Thyroid gland (tissue), 4 donors: ENCODE measurements around the gene TGFB1I1. TPM values are rescaled to one million over a fixed set of nuclear protein-coding genes. Genes with fewer than 3 reads are reported as not detected.
"Not testable (repeated sequence)": the region's sequence is repeated elsewhere in the genome, so short reads cannot be mapped to it uniquely, and the experiment has no call there.

Source experiments
- DNase-seq, 2 donors: peaks; one replicate each; pipeline ENCODE4 v3.0.0-alpha.2; 2019
- H3K27ac ChIP-seq, 3 donors: fragments of 200-600 bp; sonication (generic); 1 replicate in 2 of 3; 2 replicates in 1 of 3; pipeline ENCODE4 v1.5.1; 2016 to 2019; ENCODE audit warnings: mild to moderate bottlenecking in 1 of 3, moderate library complexity in 1 of 3
- H3K27me3 ChIP-seq: fragments of 200-600 bp; sonication (generic); one replicate; pipeline ENCODE4 v1.5.1; 2019
- H3K36me3 ChIP-seq, 2 donors: fragments of 200-600 bp; sonication (generic); one replicate each; pipeline ENCODE4 v1.5.1; 2016 to 2019
- H3K4me1 ChIP-seq, 2 donors: fragments of 200-600 bp; sonication (generic); one replicate each; pipeline ENCODE4 v1.5.1; 2017 to 2019
- H3K4me3 ChIP-seq, 3 donors: fragments of 200-600 bp; sonication (generic); replicated peaks in 1 of 3; 1 replicate in 2 of 3; 2 replicates in 1 of 3; pipeline ENCODE4 v1.5.1; 2016; ENCODE audit warnings: mild to moderate bottlenecking in 1 of 3
- H3K9me3 ChIP-seq: fragments of 200-600 bp; sonication (generic); one replicate; pipeline ENCODE4 v1.5.1; 2017
- CTCF ChIP-seq, 6 experiments: fragments of 200-600 bp in 3 of 6; fragments of 450-650 bp in 3 of 6; sonication (generic) in 3 of 6; IDR thresholded peaks; one replicate each; pipeline ENCODE4 v1.5.1; 2016 to 2019; ENCODE audit warnings: antibody characterized with exemption in 6 of 6, mild to moderate bottlenecking in 2 of 6, inconsistent platforms in 1 of 6, moderate library complexity in 1 of 6
- POLR2A ChIP-seq, 2 donors: fragments of 450-650 bp; IDR thresholded peaks; one replicate each; pipeline ENCODE4 v1.6.1; 2017; ENCODE audit warnings: antibody characterized with exemption in 2 of 2, mild to moderate bottlenecking in 2 of 2, moderate library complexity in 1 of 2
- WGBS, 2 donors: methylation state at CpG; one replicate each; pipeline ENCODE4 v1.1.5; 2017; 5-methylcytosine and 5-hydroxymethylcytosine counted together
- intact Hi-C: fragments of 100-400 bp; cut with DNase I; formaldehyde crosslinking; loops from one replicate; pipeline ENCODE4 v1.15.1; 2023
- total RNA-seq, 4 donors: library from RNA; depleted of rRNA; stranded (reverse); fragments of >200 nt; gene quantifications; one replicate each; pipeline ENCODE4 v1.2.3, GENCODE V29; 2016

The TGFB1I1 gene
- total RNA-seq, 4 donors from 2014 or later, result 11.0 to 23.5 (median 20.0) TPM

GRCh38 chr16:31501226-31501965 is 29.4 kb downstream of the TGFB1I1 start:
- 75 to 86% methylated on average over 3 of the region's 3 CpGs for WGBS, 2 donors
- intact Hi-C loops, result no loop called here
- Histone ChIP-seq H3K36me3 (peaks cover 18 to 26% of the 10 kb centered on the region in 2 donors), H3K9me3 (no peaks in the 10 kb centered on the region), H3K4me3 (no peak overlapping the region), H3K27ac (no peak overlapping the region), H3K27me3 (no peaks in the 10 kb centered on the region), H3K4me1 (peaks cover 7 to 44% of the 10 kb centered on the region in 2 donors)
- TF ChIP-seq CTCF (IDR thresholded peaks at IDR 0.05), result no peak
- no peak for TF ChIP-seq POLR2A (IDR thresholded peaks at IDR 0.05)
- DNase-seq, result no peak

- H3K27me3 ChIP-seq, result no peaks in the 10 kb centered on the region
- H3K4me3 ChIP-seq, result no peak overlapping the region
- no peak for DNase-seq
- intact Hi-C loops, result no loop called here
- no peak overlapping the region for H3K27ac ChIP-seq
- H3K36me3 ChIP-seq, result peaks cover 14 to 22% of the 10 kb centered on the region in 2 donors
- WGBS, 2 donors, result 95 to 97% methylated on average over 4 of the region's 4 CpGs
- TF ChIP-seq CTCF (IDR thresholded peaks at IDR 0.05) (no peak), POLR2A (IDR thresholded peaks at IDR 0.05) (no peak)
- peaks cover 10 to 50% of the 10 kb centered on the region in 2 donors for H3K4me1 ChIP-seq
- H3K9me3 ChIP-seq, result no peaks in the 10 kb centered on the region
Observed at GRCh38 chr16:31501966-31502348, 30.0 kb downstream of the TGFB1I1 start.

- TF ChIP-seq CTCF (IDR thresholded peaks at IDR 0.05), result no peak
- TF ChIP-seq POLR2A (IDR thresholded peaks at IDR 0.05), result no peak
- no peak for DNase-seq
- Histone ChIP-seq H3K9me3 (no peaks in the 10 kb centered on the region), H3K27me3 (no peaks in the 10 kb centered on the region), H3K27ac (peak overlapping the region; percentile 45 to 82 (median 52)), H3K4me1 (peaks cover 17 to 56% of the 10 kb centered on the region in 2 donors), H3K36me3 (peaks cover 11 to 19% of the 10 kb centered on the region in 2 donors), H3K4me3 (no peak overlapping the region)
- intact Hi-C loops, result no loop called here
Observed at GRCh38 chr16:31502981-31503380, 31.0 kb downstream of the TGFB1I1 start.

GRCh38 chr16:31503555-31503954 is 31.6 kb downstream of the TGFB1I1 start:
- H3K4me1 ChIP-seq, result peaks cover 17 to 56% of the 10 kb centered on the region in 2 donors
- H3K27ac ChIP-seq, result peak overlapping the region; percentile 45 to 82 (median 52)
- WGBS, 2 donors, result 92 to 93% methylated on average over 8 of the region's 8 CpGs
- DNase-seq, H3K4me3 ChIP-seq, H3K27me3 ChIP-seq, intact Hi-C loops, H3K9me3 ChIP-seq: not testable (repeated sequence)
- H3K36me3 ChIP-seq, result peaks cover 5 to 13% of the 10 kb centered on the region in 2 donors

- peak overlapping the region; percentile 42 to 52 (median 45) for H3K27ac ChIP-seq
- 46 to 55% methylated on average over 8 of the region's 8 CpGs for WGBS, 2 donors
- intact Hi-C loops, result no loop called here
Observed at GRCh38 chr16:31504159-31504558, 32.2 kb downstream of the TGFB1I1 start.

More at GRCh38 chr16:31504159-31504558, 32.2 kb downstream of the TGFB1I1 start:
- Histone ChIP-seq H3K27me3 (no peaks in the 10 kb centered on the region), H3K36me3 (peaks cover 0 to 8% of the 10 kb centered on the region in 2 donors), H3K4me1 (peaks cover 20 to 57% of the 10 kb centered on the region in 2 donors), H3K9me3 (no peaks in the 10 kb centered on the region), H3K4me3 (no peak overlapping the region)
- TF ChIP-seq POLR2A (IDR thresholded peaks at IDR 0.05), result no peak
- TF ChIP-seq CTCF (IDR thresholded peaks at IDR 0.05), result no peak
- DNase-seq, result peak; percentile 19 to 40
